Transverse colon (tissue), 4 donors: ENCODE measurements around the gene SOX4.

Experiments
- EP300 ChIP-seq: sonication (generic); formaldehyde crosslinking; IDR thresholded peaks from one replicate; pipeline ENCODE4 v1.6.1; 2017; ENCODE audit warnings: antibody characterized with exemption, low read depth
- POLR2AphosphoS5 ChIP-seq, 3 donors: sonication (generic); formaldehyde crosslinking; IDR thresholded peaks; one replicate each; pipeline ENCODE4 v1.6.1; 2016; ENCODE audit warnings: antibody characterized with exemption in 3 of 3
- TF ChIP-seq, protein P1 (sequence below), 5 experiments: fragments of 200-600 bp in 3 of 5; fragments of 450-650 bp in 2 of 5; sonication (generic) in 3 of 5; IDR thresholded peaks; 1 replicate in 2 of 5; 2 replicates in 3 of 5; pipeline ENCODE4 v1.5.1; 2016 to 2017; ENCODE audit warnings: antibody characterized with exemption in 5 of 5, inconsistent platforms in 3 of 5, mild to moderate bottlenecking in 2 of 5, moderate library complexity in 1 of 5

DNA sequence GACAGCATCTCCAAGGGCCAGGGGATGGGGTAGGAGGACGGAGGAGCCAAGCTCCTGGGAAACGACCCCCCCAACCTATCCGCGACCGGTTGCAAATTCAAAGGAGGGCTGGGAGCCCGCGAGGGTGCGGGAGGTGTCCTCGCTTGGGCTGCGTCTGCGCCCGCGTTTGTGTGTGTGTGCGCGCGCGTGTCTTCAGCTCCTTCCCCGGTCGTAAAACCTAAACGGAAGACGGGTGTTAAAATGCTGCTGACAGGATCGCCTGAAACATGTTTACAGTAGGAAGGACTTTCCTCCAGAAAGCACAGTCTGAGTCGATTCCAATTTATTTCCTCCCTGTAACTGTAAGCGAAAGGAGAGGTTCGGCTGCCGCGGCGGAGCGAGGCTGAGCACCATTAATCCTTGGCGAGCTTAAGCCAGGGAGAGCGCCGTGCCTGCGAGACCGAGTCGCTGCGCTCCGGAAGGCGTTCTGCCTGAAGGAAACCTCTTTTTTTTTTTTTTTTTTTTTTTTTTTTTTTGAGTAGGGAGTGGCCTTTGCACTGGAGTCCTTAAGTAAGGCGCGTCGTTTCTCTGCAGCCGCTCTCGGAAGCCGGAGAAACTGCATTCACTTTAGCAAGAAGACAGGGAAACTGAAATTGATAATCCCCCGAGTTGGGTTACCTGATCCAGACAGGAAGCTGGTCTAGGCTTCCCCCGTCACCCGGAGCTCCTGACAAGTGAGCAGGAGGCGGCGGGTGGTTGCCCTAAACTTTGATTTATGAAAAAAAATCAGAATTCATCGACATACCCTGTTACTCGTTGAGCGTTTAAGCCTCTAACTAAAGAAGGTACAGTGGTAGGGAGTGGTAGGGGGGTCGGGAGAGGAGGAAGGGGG lies 4.8 kb upstream of the SOX4 start:
- no peak for TF ChIP-seq EP300
- TF ChIP-seq, protein P1, sequence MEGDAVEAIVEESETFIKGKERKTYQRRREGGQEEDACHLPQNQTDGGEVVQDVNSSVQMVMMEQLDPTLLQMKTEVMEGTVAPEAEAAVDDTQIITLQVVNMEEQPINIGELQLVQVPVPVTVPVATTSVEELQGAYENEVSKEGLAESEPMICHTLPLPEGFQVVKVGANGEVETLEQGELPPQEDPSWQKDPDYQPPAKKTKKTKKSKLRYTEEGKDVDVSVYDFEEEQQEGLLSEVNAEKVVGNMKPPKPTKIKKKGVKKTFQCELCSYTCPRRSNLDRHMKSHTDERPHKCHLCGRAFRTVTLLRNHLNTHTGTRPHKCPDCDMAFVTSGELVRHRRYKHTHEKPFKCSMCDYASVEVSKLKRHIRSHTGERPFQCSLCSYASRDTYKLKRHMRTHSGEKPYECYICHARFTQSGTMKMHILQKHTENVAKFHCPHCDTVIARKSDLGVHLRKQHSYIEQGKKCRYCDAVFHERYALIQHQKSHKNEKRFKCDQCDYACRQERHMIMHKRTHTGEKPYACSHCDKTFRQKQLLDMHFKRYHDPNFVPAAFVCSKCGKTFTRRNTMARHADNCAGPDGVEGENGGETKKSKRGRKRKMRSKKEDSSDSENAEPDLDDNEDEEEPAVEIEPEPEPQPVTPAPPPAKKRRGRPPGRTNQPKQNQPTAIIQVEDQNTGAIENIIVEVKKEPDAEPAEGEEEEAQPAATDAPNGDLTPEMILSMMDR (IDR thresholded peaks at IDR 0.05) = no peak
- TF ChIP-seq POLR2AphosphoS5 (IDR thresholded peaks at IDR 0.05) = peak; percentile 71 to 80 (median 76)
